A673 (cell line): ENCODE data around the gene ZFYVE28. TPM values are rescaled to one million over a fixed set of nuclear protein-coding genes. Genes with fewer than 3 reads are reported as not detected.

Experiments
- BruUV-seq: library from RNA; stranded (reverse); fragments of 400-500 nt; replicated peaks from 2 replicates; lab custom pipeline; 2021; lab: Mats Ljungman, UMichigan
- CTCF ChIA-PET: fragments of 300-600 bp; sonication (Branson Sonifier 250); formaldehyde crosslinking; loops from one replicate; lab custom pipeline; 2022; ENCODE audit warnings: antibody characterized with exemption; lab: Charles Lee
- POLR2A ChIA-PET: fragments of 300-600 bp; sonication (Branson Sonifier 250); formaldehyde crosslinking; loops from one replicate; lab custom pipeline; 2022; ENCODE audit warnings: antibody characterized with exemption; ENCODE audit not compliant: low non-redundant PET; lab: Charles Lee
- DNase-seq: peaks from one replicate; pipeline ENCODE4 v3.0.0-alpha.2; 2015; ENCODE audit warnings: low spot score
- H3K27ac ChIP-seq: fragments of 200-600 bp; sonication (generic); 2 replicates; pipeline ENCODE4 v1.5.1; 2016; ENCODE audit warnings: mixed run types, low read depth, mild to moderate bottlenecking, mixed read lengths, antibody characterized with exemption, low read length; ENCODE audit not compliant: poor library complexity, severe bottlenecking
- H3K27me3 ChIP-seq: fragments of 200-600 bp; sonication (generic); replicated peaks from 2 replicates; pipeline ENCODE4 v1.6.1; 2017; ENCODE audit warnings: mixed run types, low read depth, mild to moderate bottlenecking, mixed read lengths, antibody characterized with exemption, low read length; ENCODE audit not compliant: insufficient read depth, poor library complexity
- H3K36me3 ChIP-seq: fragments of 200-600 bp; sonication (generic); 2 replicates; pipeline ENCODE4 v1.6.1; 2016; ENCODE audit warnings: mixed run types, mild to moderate bottlenecking, mixed read lengths, antibody characterized with exemption, low read length; ENCODE audit not compliant: insufficient read depth, poor library complexity, severe bottlenecking
- H3K4me1 ChIP-seq: fragments of 200-600 bp; sonication (generic); 2 replicates; pipeline ENCODE4 v1.6.1; 2017; ENCODE audit warnings: mixed run types, mild to moderate bottlenecking, mixed read lengths, antibody characterized with exemption, low read length; ENCODE audit not compliant: insufficient read depth, poor library complexity, severe bottlenecking
- H3K4me3 ChIP-seq: fragments of 200-600 bp; sonication (generic); 2 replicates; pipeline ENCODE4 v1.5.1; 2016; ENCODE audit warnings: low read depth, mixed run types, mild to moderate bottlenecking, mixed read lengths, low read length; ENCODE audit not compliant: poor library complexity, severe bottlenecking
- H3K9me3 ChIP-seq: fragments of 200-600 bp; sonication (generic); 2 replicates; pipeline ENCODE4 v1.6.1; 2016; ENCODE audit warnings: mixed run types, low read depth, mild to moderate bottlenecking, mixed read lengths, antibody characterized with exemption, low read length; ENCODE audit not compliant: poor library complexity, severe bottlenecking
- CTCF ChIP-seq: fragments of 300-800, 200-600 bp; sonication (generic); conservative IDR thresholded peaks from 2 replicates; pipeline ENCODE4 v1.5.1; 2017; ENCODE audit warnings: low read depth, mild to moderate bottlenecking, antibody characterized with exemption, low read length, moderate library complexity, mixed read lengths
- EZH2 ChIP-seq: fragments of 200-600 bp; sonication (generic); IDR thresholded peaks from 2 replicates; pipeline ENCODE4 v1.6.1; 2017; ENCODE audit warnings: borderline replicate concordance, low read depth, mild to moderate bottlenecking, mixed read lengths, antibody characterized with exemption, low read length; ENCODE audit not compliant: poor library complexity, severe bottlenecking
- intact Hi-C: fragments of 100-400 bp; cut with micrococcal nuclease; formaldehyde crosslinking; loops from one replicate; pipeline ENCODE4 v1.10.0; 2022; ENCODE audit not compliant: unreplicated experiment
- total RNA-seq: library from RNA; stranded (reverse); gene quantifications from 2 replicates; pipeline ENCODE4 v1.2.3, GENCODE V29; 2021

Gene ZFYVE28
- total RNA-seq, 1 experiment from 2014 or later, result 8.6 TPM

- BruUV-seq, result no TSS peak
- TF ChIP-seq EZH2 (no peak), CTCF (no peak)
- Histone ChIP-seq H3K27ac (no peak overlapping the region), H3K4me3 (no peak overlapping the region), H3K9me3 (no peaks in the 10 kb centered on the region), H3K36me3 (no peaks in the 10 kb centered on the region), H3K27me3 (no peaks in the 10 kb centered on the region), H3K4me1 (peaks cover 5% of the 10 kb centered on the region)
- DNase-seq, result no peak
- CTCF ChIA-PET, result interaction anchor here (0.5 kb wide), 1 partner anchor 138 kb away, joined by 4 read pairs; no protein-coding TSS in a partner anchor
- intact Hi-C loops, result no loop called here
- POLR2A ChIA-PET, result no interaction called here
These were observed 19.2 kb upstream of the ZFYVE28 start for GRCh38 chr4:2437475-2438215.

GRCh38 chr4:2436761-2437474, 18.5 kb upstream of the ZFYVE28 start:
- BruUV-seq, result no TSS peak
- peaks cover 5% of the 10 kb centered on the region for H3K4me1 ChIP-seq
- H3K9me3 ChIP-seq, result no peaks in the 10 kb centered on the region
- H3K4me3 ChIP-seq, result no peak overlapping the region
- intact Hi-C loops, result no loop called here
- H3K27ac ChIP-seq, result no peak overlapping the region
- H3K27me3 ChIP-seq, result no peaks in the 10 kb centered on the region
- DNase-seq, result no peak
- ChIA-PET CTCF (interaction anchor here (0.6 kb wide), 1 partner anchor 115 kb away, joined by 3 read pairs; no protein-coding TSS in a partner anchor), POLR2A (no interaction called here)
- H3K36me3 ChIP-seq, result no peaks in the 10 kb centered on the region
- TF ChIP-seq CTCF, result no peak
- no peak for TF ChIP-seq EZH2

- peaks cover 5% of the 10 kb centered on the region for H3K4me1 ChIP-seq
- no peak overlapping the region for H3K27ac ChIP-seq
- H3K4me3 ChIP-seq, result no peak overlapping the region
- DNase-seq, result no peak
- BruUV-seq, result no TSS peak
- ChIA-PET CTCF (interaction anchor here (0.6 kb wide), 1 partner anchor 15 kb away, joined by 11 read pairs; no protein-coding TSS in a partner anchor), POLR2A (no interaction called here)
- H3K36me3 ChIP-seq, result no peaks in the 10 kb centered on the region
- TF ChIP-seq CTCF (peak; percentile 37), EZH2 (no peak)
- H3K27me3 ChIP-seq, result no peaks in the 10 kb centered on the region
- H3K9me3 ChIP-seq, result no peaks in the 10 kb centered on the region
- intact Hi-C loops, result no loop called here
These were observed 17.9 kb upstream of the ZFYVE28 start for GRCh38 chr4:2436301-2436700.
